Osteocyte (in vitro differentiated cells): Measurements from ENCODE around the gene METAP2. TPM values are rescaled to one million over a fixed set of nuclear protein-coding genes. Genes with fewer than 3 reads are reported as not detected.
"Not testable (repeated sequence)": the region's sequence is repeated elsewhere in the genome, so short reads cannot be mapped to it uniquely, and the experiment has no call there.

Experiments
- DNase-seq: peaks from one replicate; pipeline ENCODE4 v3.0.0; 2021; ENCODE audit warnings: mixed read lengths; ENCODE audit not compliant: unreplicated experiment; ENCODE audit errors: extremely low spot score
- H3K27ac Mint-ChIP-seq: one replicate; pipeline ENCODE4 v1.8.0; 2021; ENCODE audit warnings: mild to moderate bottlenecking, mixed read lengths; ENCODE audit not compliant: unreplicated experiment
- H3K27me3 Mint-ChIP-seq: one replicate; pipeline ENCODE4 v1.8.0; 2021; ENCODE audit warnings: mixed read lengths; ENCODE audit not compliant: unreplicated experiment
- H3K36me3 Mint-ChIP-seq: one replicate; pipeline ENCODE4 v1.8.0; 2021; ENCODE audit warnings: mixed read lengths; ENCODE audit not compliant: unreplicated experiment
- H3K4me1 Mint-ChIP-seq: one replicate; pipeline ENCODE4 v1.8.0; 2021; ENCODE audit warnings: mixed read lengths; ENCODE audit not compliant: unreplicated experiment
- H3K4me3 Mint-ChIP-seq: one replicate; pipeline ENCODE4 v1.8.0; 2021; ENCODE audit warnings: mild to moderate bottlenecking, moderate library complexity, mixed read lengths; ENCODE audit not compliant: unreplicated experiment
- H3K9me3 Mint-ChIP-seq: one replicate; pipeline ENCODE4 v1.8.0; 2021; ENCODE audit warnings: mixed read lengths; ENCODE audit not compliant: unreplicated experiment
- CTCF ChIP-seq: fragments of 200-600 bp; sonication (generic); IDR thresholded peaks from 2 replicates; pipeline ENCODE4 v1.5.0; 2021; ENCODE audit warnings: antibody characterized with exemption, mild to moderate bottlenecking, moderate library complexity
- total RNA-seq: library from RNA; stranded (reverse); gene quantifications from 2 replicates; pipeline ENCODE4 v1.2.1, GENCODE V29; 2021

Gene METAP2
- total RNA-seq, 1 donor from 2014 or later: 76.6 TPM

GRCh38 chr12:95462551-95462950 lies 11.4 kb upstream of the METAP2 start:
- no peak for TF ChIP-seq CTCF
- Mint-ChIP-seq H3K4me3 (no peak overlapping the region), H3K36me3 (no peaks in the 10 kb centered on the region), H3K4me1 (no peaks in the 10 kb centered on the region), H3K9me3 (no peaks in the 10 kb centered on the region), H3K27ac (no peak overlapping the region), H3K27me3 (peaks cover 8% of the 10 kb centered on the region)
- no peak for DNase-seq

GRCh38 chr12:95463050-95463449 lies 10.9 kb upstream of the METAP2 start:
- TF ChIP-seq CTCF: no peak
- Mint-ChIP-seq H3K27ac (no peak overlapping the region), H3K4me1 (no peaks in the 10 kb centered on the region), H3K9me3 (no peaks in the 10 kb centered on the region), H3K4me3 (no peak overlapping the region), H3K27me3 (peaks cover 8% of the 10 kb centered on the region), H3K36me3 (no peaks in the 10 kb centered on the region)
- DNase-seq: no peak

GRCh38 chr12:95463776-95464175 lies 10.2 kb upstream of the METAP2 start:
- H3K36me3 Mint-ChIP-seq, DNase-seq, H3K4me1 Mint-ChIP-seq, H3K27me3 Mint-ChIP-seq, H3K4me3 Mint-ChIP-seq, H3K27ac Mint-ChIP-seq, H3K9me3 Mint-ChIP-seq: not testable (repeated sequence)

- no peak for TF ChIP-seq CTCF
- H3K4me3 Mint-ChIP-seq: no peak overlapping the region
- no peak overlapping the region for H3K27ac Mint-ChIP-seq
- H3K27me3 Mint-ChIP-seq: peaks cover 9% of the 10 kb centered on the region
- no peaks in the 10 kb centered on the region for H3K4me1 Mint-ChIP-seq
- H3K36me3 Mint-ChIP-seq: no peaks in the 10 kb centered on the region
- no peak for DNase-seq
- H3K9me3 Mint-ChIP-seq: no peaks in the 10 kb centered on the region
These were observed 8.7 kb upstream of the METAP2 start for GRCh38 chr12:95465275-95465674.

GRCh38 chr12:95470300-95470699 lies 3.7 kb upstream of the METAP2 start:
- H3K4me3 Mint-ChIP-seq: no peak overlapping the region
- no peaks in the 10 kb centered on the region for H3K36me3 Mint-ChIP-seq
- no peak overlapping the region for H3K27ac Mint-ChIP-seq
- H3K9me3 Mint-ChIP-seq: no peaks in the 10 kb centered on the region
- DNase-seq: no peak
- peaks cover 9% of the 10 kb centered on the region for H3K27me3 Mint-ChIP-seq
- peaks cover 16% of the 10 kb centered on the region for H3K4me1 Mint-ChIP-seq
- no peak for TF ChIP-seq CTCF
